Stimulated activated CD4-positive, alpha-beta T cell treated with anti-CD3 and anti-CD28 coated beads, Interleukin-1b, Interleukin-23, amount 100 ng/mL, for 4 hours (primary cell): Measurements from ENCODE around the gene SETD6.
A peak's percentile ranks its signal among the peaks of the same experiment; 100 is the strongest.
"Not testable (repeated sequence)": the region's sequence is repeated elsewhere in the genome, so short reads cannot be mapped to it uniquely, and the experiment has no call there.

Experiments
- DNase-seq, 2 donors: peaks; one replicate each; pipeline ENCODE4 v3.0.0-alpha.2; 2020; ENCODE audit warnings: low read depth in 2 of 2

SETD6 gene

GRCh38 chr16:58515125-58515870, at the start of gene SETD6:
TSS of gene SETD6 (plus strand) at chr16:58515517. CDS start at chr16:58515538, 21 bp downstream.
- peak; percentile 46 to 77 for DNase-seq

- DNase-seq: no peak
Observed at GRCh38 chr16:58465817-58466216, 49.5 kb upstream of the SETD6 start.

GRCh38 chr16:58466396-58466795, 48.9 kb upstream of the SETD6 start:
- no peak for DNase-seq

- no peak for DNase-seq
Observed at GRCh38 chr16:58467905-58468304, 47.4 kb upstream of the SETD6 start.

- no peak for DNase-seq
Observed at GRCh38 chr16:58471209-58471975, 43.9 kb upstream of the SETD6 start.

- DNase-seq: no peak
Observed at GRCh38 chr16:58472266-58472665, 43.1 kb upstream of the SETD6 start.

GRCh38 chr16:58472827-58473226, 42.5 kb upstream of the SETD6 start:
- DNase-seq: no peak

GRCh38 chr16:58474296-58474695, 41.0 kb upstream of the SETD6 start:
- no peak for DNase-seq

GRCh38 chr16:58475091-58475619, 40.2 kb upstream of the SETD6 start:
- no peak for DNase-seq

GRCh38 chr16:58476791-58477190, 38.5 kb upstream of the SETD6 start:
- no peak for DNase-seq

- DNase-seq: no peak
Observed at GRCh38 chr16:58478427-58478826, 36.9 kb upstream of the SETD6 start.

GRCh38 chr16:58481226-58481869, 34.0 kb upstream of the SETD6 start:
- DNase-seq: no peak

- DNase-seq: no peak
Observed at GRCh38 chr16:58481931-58482330, 33.4 kb upstream of the SETD6 start.

- DNase-seq: no peak
Observed at GRCh38 chr16:58485184-58485887, 30.0 kb upstream of the SETD6 start.

GRCh38 chr16:58487566-58488351, 27.6 kb upstream of the SETD6 start:
- peak; percentile 66 to 69 for DNase-seq

- no peak for DNase-seq
Observed at GRCh38 chr16:58488531-58488930, 26.8 kb upstream of the SETD6 start.

GRCh38 chr16:58490065-58490464, 25.3 kb upstream of the SETD6 start:
- DNase-seq: no peak

- DNase-seq: not testable (repeated sequence)
Observed at GRCh38 chr16:58490539-58490938, 24.8 kb upstream of the SETD6 start.

GRCh38 chr16:58492066-58492465, 23.3 kb upstream of the SETD6 start:
- no peak for DNase-seq

- no peak for DNase-seq
Observed at GRCh38 chr16:58492735-58493134, 22.6 kb upstream of the SETD6 start.
